ENCODE measurements around the gene IER5L.

Gene IER5L

DNA sequence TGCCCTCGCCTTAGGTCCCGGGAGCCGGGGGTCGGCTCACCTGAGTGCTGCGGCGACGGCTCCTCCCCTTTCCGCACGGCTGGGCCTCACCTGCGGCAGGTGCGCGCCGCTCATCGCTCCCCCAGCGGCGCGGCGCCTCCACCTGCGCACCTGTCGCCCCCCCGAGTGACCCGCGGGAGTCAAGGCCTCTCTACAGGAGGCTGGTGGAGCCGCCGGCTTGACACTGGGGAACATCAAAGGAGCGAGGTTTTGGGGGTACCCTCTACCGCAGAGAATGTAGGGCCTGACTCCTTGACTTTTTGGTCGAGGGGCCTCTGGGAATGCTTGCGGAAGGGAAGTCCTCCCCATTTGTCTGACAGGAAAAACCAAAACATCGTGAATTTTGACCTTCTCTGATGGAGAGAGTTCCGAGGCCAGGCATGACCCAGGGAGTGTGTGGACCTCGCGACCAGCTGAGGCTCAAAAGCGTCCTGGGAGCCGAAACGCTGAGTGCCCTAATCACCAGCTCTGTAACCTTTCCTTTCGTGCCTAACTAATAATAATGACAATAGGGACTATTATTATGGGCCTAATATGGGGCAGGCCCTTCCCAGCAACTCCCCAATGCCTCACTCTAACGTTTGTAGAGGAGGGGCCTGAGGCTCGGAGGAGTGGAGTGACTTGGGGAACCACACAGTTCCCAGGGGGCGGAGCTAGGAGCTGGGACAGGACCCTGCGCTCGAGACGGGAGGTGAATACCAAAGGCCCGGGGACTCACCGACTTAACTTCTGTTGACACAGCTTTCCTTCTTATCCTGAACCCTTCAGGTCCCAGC is 714 bp upstream of the IER5L start:
- no peak for DNase-seq (ENCODE audit: low read depth)

DNA sequence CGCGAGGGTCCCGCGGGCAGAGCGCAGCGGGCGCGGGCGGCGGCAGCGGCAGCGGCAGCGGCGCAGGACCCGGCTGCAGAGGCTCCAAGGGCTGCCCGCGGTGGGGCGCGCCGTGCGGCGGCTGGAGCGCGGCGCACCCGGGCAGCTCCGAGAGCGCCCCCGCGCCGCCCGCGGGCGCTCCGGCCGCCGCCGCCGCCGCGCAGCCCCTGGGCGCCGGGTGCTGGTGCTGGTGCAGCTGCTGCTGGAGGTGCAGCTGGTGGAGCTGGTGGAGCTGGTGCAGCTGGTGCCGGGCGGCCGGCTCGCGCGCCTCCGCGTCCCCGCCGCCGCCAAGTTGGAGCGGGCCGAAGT is 644 bp downstream of the IER5L start:
- DNase-seq (ENCODE audit: low read depth) = no peak

- DNase-seq (ENCODE audit: low read depth) = peak; percentile 29
These were observed 1.2 kb downstream of the IER5L start for GRCh38 chr9:129176701-129177442.

DNA sequence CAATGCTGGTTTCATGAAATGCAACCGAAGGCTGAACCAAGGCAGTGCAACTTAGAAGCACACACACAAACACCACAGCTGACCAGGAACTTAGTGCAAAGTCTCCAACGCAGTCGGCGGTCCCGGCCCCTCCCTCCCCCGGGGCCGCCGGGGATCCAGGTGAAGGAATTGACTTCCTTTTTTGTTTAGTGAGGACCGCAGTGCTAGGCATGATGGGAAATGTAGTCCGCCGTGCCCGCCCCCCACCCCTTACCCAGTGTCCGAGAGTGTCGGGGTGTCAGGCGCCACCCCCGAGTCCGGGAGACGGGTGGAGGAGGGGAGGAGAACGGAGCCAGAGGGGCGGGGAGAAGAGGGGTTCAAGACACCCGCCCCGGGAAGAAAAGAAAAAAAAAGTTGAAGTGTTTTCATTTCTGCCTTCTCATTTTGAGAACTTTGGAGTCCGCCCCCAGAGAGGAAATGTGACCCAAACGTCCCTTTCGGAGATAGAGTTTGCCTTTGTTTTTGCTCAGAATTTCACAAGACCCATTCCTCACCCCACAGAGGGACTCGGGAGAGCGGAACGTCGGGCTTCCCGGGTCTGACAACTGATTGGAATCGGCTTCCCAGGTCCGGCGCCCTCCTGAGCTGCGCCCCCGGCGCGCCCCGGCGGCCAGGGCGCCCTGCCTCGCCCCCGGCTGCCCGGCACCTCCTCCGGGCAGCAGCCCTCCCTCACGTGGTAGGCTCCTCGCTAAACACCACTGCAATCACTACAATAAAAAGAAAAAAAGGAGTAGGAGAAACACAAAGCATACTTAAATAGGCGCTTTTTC is 2.0 kb downstream of the IER5L start:
- peak; percentile 95 for DNase-seq (ENCODE audit: low read depth)

DNA sequence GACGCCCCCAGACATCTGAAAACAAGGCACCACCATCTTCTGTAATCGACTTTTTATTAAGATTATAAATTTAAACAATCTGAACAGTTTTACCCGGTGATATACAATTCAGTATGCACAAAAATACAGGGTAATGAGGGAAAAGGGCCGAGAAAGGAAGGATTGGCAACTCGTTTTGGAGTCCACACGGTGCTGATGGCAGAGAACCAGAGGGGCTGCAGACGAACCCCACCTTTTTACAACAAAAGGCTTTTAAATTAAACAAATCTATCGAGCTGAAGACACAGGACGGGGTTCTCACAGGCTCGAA is 2.6 kb downstream of the IER5L start:
- DNase-seq (ENCODE audit: low read depth) = no peak

GRCh38 chr9:129174724-129175514 is 3.1 kb downstream of the IER5L start:
- peak; percentile 95 for DNase-seq (ENCODE audit: low read depth)

DNA sequence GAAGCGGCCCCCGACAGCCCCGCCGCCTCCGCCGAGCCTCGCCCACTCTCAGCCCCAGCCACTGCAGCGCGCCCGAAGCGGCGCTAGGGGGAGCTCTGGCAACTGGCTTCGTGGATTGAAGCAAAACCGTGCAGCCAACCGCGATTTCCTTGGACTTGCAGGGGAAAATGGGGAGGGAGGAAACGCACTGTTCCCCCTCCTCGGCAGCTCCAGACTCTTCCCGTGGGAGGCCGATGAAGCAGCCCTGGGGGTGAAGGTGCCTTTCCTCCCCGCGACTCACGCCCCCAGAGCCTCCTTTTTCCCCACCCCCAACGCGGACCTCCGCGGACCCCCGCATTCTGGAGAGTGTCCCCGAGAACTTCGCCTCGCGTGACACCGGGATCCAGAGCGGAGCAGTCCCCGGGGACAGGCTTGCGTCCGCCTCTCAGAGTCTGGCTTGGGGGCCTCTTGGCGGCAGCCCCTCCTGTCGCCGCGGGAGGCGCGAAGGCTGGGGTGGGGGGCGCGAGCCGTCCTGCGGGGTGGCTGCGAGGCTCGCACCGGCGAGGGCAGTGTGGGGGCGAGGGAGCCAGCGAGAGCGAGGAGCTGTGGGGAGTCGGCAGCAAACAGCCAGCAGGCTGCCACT is 3.8 kb downstream of the IER5L start:
- peak; percentile 92 for DNase-seq (ENCODE audit: low read depth)

DNA sequence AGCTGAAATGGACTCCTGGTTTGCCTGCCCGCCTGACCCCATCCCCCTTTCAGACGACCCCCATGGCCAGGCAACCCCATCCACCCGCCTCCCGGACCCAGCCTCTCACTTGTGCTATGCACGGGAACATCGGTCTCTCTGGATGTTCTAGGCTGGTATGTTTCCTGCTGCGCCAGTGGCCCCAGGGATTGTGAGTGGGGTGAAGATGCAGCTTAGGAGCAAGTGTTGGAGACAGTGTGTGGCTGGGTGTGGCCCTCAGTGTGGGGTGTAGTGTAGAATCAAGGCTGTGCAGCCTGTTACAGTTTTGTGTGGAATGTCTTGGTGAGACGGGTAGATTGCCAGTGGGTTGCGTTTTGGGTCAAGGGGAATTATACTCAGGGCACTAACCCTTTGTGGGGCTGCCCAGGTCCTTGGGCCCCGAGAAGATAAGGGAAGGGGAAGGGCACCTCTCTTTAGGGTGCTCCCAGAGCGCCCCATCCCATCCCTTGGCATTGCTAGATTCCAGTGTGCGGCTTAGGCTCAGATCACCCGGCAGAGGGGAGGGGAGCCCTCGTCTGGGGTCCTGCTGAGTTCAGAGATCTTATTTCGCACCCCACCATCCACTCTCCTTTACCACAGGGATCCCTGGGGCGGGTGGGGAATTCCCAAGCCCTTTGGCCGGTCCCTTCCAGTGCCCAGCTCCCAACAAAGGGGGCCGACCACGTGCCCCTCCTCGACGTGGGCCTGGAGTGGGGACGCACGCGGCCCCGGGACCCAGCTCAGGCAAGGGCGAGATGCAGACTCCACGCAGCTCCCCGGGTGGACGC is 4.6 kb downstream of the IER5L start:
- DNase-seq (ENCODE audit: low read depth) = peak; percentile 23

- no peak for DNase-seq (ENCODE audit: low read depth)
These were observed 5.2 kb downstream of the IER5L start for GRCh38 chr9:129172816-129173215.

- DNase-seq (ENCODE audit: low read depth) = no peak
These were observed 5.9 kb downstream of the IER5L start for GRCh38 chr9:129171993-129172751.

DNA sequence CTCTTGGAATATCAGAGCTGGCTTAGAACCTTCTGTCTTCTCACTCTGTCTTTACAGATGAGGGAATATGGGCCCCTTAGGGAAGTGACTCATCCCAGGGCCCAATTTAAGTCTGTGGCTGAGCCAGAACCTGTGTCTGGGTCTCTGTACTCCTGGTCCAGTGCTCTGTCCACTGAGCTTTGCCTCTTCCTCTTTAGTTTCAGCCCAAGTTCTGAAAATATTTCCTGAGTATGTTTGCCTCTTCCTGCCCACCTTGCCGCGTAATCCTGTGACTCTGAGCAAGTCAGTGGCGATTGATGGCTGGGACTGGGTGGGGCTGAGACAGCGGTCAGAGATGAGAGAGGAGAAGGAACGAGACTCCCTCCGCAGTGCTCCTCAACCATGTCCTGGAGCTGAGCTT is 7.8 kb downstream of the IER5L start:
- no peak for DNase-seq (ENCODE audit: low read depth)

DNA sequence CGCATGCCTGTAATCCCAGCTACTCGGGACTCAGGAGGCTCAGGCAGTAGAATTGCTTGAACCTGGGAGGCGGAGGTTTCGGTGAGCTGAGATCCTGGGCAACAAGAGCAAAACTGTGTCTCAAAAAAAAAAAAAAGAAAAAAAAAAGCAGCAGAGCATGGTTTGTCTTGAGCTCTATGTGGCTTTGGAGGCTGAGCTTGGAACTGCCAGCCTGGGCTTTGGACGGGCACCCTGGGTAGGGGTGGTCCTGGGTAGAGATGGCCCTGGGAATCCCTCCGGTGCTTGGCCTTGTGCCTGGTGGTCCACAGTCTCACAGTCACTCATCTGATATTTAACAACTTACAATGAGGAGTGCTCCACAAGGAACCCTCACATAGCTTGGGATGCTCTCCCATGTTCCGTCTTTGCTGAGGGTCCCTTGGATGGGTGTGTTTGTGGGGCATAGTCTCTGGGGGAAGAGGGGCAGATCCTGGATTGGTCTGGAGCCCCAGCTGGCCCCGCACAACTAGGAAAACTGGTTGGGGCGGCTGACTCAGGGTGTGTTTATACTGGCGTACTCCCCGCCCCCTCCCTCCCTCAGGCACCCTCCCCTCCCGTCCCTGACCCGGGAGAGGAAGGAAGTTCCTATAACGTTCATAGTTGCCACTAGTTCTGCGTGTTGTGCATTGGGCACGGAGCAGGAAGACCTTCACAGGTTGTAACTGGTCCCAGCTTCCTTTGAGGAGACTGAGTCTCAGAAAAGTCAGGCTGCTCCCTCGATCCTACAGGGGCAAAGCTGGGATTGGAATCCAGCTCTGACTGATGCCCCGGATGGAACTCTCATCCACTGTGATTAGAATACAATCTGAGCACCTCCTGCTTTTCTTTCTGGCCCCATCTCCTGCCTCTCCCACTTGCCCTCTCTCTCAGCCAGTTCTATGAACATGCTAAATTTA is 11.2 kb downstream of the IER5L start:
- peak; percentile 75 for DNase-seq (ENCODE audit: low read depth)

DNA sequence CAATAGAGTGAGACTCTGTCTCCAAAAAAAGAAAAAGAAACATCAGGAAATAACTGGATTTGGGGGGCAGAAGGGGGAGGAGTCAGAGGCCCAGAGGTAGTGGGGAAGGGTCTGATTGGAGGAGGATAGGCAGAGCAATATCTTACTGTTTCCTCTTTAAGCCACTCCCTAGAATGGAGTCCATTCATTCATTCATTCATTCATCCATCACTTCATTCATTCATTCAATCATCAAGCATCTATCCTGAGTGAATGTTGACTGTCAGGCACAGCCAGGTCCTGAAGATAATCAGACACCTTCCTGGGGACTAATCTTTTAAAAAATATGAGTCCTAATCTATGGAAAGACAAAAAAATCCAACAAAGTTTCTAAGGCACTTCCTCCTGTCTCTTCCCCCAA is 12.9 kb downstream of the IER5L start:
- DNase-seq (ENCODE audit: low read depth) = no peak

GRCh38 chr9:129164246-129164930 is 13.7 kb downstream of the IER5L start:
- DNase-seq (ENCODE audit: low read depth) = peak; percentile 62

- no peak for DNase-seq (ENCODE audit: low read depth)
These were observed 14.3 kb downstream of the IER5L start for GRCh38 chr9:129163753-129164152.

- DNase-seq (ENCODE audit: low read depth) = peak; percentile 50
These were observed 14.8 kb downstream of the IER5L start for GRCh38 chr9:129163198-129163670.

- no peak for DNase-seq (ENCODE audit: low read depth)
These were observed 15.4 kb downstream of the IER5L start for GRCh38 chr9:129162497-129163197.

DNA sequence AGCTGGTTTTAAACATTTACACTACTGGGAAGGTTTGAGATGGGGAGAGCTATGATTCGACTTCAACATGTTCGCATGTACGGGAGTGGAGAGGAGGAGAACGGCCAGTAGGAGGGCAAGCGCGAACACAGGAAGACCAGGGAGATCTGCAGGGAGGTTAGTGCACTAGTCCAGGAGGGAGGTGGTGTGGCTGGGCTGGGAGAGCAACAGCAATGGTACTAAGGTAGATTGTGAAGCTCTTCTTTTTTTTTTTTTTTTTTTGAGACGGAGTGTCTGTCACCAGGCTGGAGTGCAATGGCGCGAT is 16.6 kb downstream of the IER5L start:
- DNase-seq (ENCODE audit: low read depth) = no peak

All from fibroblast of gingiva (primary cell).